ENCODE data around the gene MAGEA9B.
"Not testable (repeated sequence)": the region's sequence is repeated elsewhere in the genome, so short reads cannot be mapped to it uniquely, and the experiment has no call there.

Gene MAGEA9B

GRCh38 chrX:149570668-149571067 is 16.6 kb downstream of the MAGEA9B start:
- DNase-seq = no peak

GRCh38 chrX:149569770-149570169 is 17.5 kb downstream of the MAGEA9B start:
- no peak for DNase-seq

GRCh38 chrX:149568701-149569296 is 18.5 kb downstream of the MAGEA9B start:
- DNase-seq = no peak

- no peak for DNase-seq
Measured at GRCh38 chrX:149567621-149568417, 19.4 kb downstream of the MAGEA9B start.

- DNase-seq = no peak
Measured at GRCh38 chrX:149563359-149563758, 23.9 kb downstream of the MAGEA9B start.

- not testable (repeated sequence) for DNase-seq
Measured at GRCh38 chrX:149555251-149555650, 32.0 kb downstream of the MAGEA9B start.

GRCh38 chrX:149551939-149552248 is 35.4 kb downstream of the MAGEA9B start:
- not testable (repeated sequence) for DNase-seq

GRCh38 chrX:149551245-149551938 is 35.9 kb downstream of the MAGEA9B start:
- DNase-seq = not testable (repeated sequence)

- not testable (repeated sequence) for DNase-seq
Measured at GRCh38 chrX:149550454-149550853, 36.8 kb downstream of the MAGEA9B start.

GRCh38 chrX:149549701-149550100 is 37.6 kb downstream of the MAGEA9B start, which contains the start of gene HSFX3:
Gene HSFX3 (minus strand): TSS chrX:149549924. CDS start chrX:149549852, 72 bp downstream.
- not testable (repeated sequence) for DNase-seq

GRCh38 chrX:149547782-149548181 is 39.5 kb downstream of the MAGEA9B start:
- DNase-seq = not testable (repeated sequence)

GRCh38 chrX:149546962-149547361 is 40.3 kb downstream of the MAGEA9B start:
- DNase-seq = not testable (repeated sequence)

- not testable (repeated sequence) for DNase-seq
Measured at GRCh38 chrX:149545545-149546543, 41.4 kb downstream of the MAGEA9B start.

- no peak for DNase-seq
Measured at GRCh38 chrX:149541521-149542047, 45.7 kb downstream of the MAGEA9B start.

- peak; percentile 85 to 86 for DNase-seq
Measured at GRCh38 chrX:149540621-149541520, 46.4 kb downstream of the MAGEA9B start, which contains the start of gene EOLA1. Gene EOLA1 (plus strand): TSS chrX:149541012. CDS start chrX:149545631, 4,619 bp downstream.

- DNase-seq = peak; percentile 73 to 74
Measured at GRCh38 chrX:149540131-149540620, 47.1 kb downstream of the MAGEA9B start.

GRCh38 chrX:149539283-149540130 is 47.8 kb downstream of the MAGEA9B start:
- DNase-seq = peak; percentile 73 to 75

GRCh38 chrX:149537474-149537873 is 49.8 kb downstream of the MAGEA9B start:
- DNase-seq = not testable (repeated sequence)

- DNase-seq = not testable (repeated sequence)
Measured at GRCh38 chrX:149534926-149535602, 52.2 kb downstream of the MAGEA9B start.
